GM18507 (cell line): ENCODE results near the gene GCG.

Source experiments
- DNase-seq: peaks from one replicate; pipeline ENCODE4 v3.0.0; 2011; ENCODE audit warnings: low read depth; ENCODE audit not compliant: insufficient read length; ENCODE audit errors: extremely low spot score
- FAIRE-seq: peaks from 2 replicates; lab custom pipeline; 2011; peaks lifted over from hg19 to GRCh38; lab: Jason Lieb, UNC

Gene GCG

GRCh38 chr2:162155093-162155492 is 3.0 kb upstream of the GCG start:
- FAIRE-seq (no peak), DNase-seq (no peak)

DNA sequence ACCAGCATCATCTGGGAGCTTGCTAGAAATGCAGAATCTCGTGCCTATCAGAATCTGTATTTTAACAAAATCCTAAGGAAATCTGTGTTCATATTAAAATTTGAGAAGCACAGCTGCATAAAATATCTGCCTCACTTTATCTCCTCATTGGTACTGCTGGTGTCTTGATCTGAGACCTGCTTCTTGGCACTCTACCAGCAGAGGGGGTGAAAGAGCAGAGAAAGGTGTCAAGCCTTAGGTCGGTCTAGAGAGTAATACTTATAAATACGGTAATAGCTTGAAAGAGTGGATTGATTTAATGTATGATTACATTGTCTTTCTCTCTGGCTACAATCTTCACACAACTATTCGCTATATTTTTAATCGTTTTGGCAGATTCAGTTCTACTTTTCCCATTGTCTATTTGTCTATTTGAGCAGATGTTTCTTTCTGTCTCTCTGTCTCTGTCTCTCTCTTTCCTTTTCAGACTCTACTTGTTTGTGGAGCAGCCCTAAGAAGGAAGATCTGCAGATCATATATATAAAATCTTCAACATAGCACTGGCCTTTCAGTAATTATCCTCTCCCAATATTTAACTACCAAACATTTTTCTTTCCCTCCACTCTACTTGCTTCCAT is 1.7 kb upstream of the GCG start:
- DNase-seq (peak; percentile 8), FAIRE-seq (peak; percentile 75)

DNA sequence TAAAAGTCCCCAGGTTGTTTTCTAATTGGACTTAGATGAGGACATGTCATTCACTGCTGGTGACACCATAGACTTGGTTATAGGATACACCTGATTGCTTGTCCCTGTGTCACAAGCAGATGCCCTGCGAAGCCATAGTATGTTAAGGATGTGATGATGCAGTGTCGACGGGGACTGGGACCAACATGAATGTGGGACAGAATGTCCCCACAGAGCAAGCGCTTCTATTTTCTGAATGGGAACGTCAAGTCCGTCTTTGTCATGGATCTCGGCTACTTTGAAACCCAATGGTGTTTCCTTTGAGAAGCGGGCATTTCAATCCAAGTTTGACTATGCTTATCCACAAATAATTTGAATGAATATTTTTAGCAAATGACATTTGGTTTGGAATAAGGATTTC is 2.1 kb downstream of the GCG start:
- FAIRE-seq = no peak

DNA sequence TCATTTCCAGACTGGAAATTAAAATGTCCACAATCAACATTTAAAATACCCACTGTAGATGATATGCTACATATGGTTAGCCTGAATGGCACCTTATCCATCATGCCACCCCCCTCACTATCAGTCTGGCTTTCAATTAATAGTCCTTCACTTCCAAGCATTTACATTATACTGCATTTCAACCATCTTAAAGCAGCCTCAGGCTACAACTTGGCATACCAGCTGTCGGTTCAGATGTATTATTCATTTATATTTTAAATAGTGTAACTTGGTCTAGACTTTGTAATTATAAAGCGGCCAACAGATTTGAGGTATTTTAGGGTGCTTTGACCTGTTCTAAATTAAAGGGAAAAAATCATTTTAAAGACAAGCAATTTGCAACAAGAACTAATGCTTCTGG is 2.6 kb downstream of the GCG start:
- no peak for FAIRE-seq
- DNase-seq = no peak

More for the DNA sequence above, 2.1 kb downstream of the GCG start:
- DNase-seq = no peak

GRCh38 chr2:162148956-162149355 is 3.1 kb downstream of the GCG start:
- DNase-seq (no peak), FAIRE-seq (no peak)

DNA sequence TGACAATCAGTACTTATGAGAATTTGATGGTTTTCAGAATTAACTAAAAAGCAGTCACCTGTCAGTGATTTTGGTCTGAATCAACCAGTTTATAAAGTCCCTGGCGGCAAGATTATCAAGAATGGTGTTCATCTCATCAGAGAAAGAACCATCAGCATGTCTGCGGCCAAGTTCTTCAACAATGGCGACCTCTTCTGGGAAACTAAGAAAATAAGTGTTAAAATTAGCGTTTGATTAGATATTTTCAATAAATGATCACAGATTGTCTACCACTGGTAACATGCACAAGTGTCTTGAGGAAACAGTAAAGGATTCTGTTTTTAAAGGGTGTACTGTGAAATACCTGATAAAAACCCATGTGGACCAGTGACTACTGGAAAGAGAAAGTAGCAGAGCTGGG is 8.1 kb downstream of the GCG start:
- FAIRE-seq (no peak), DNase-seq (no peak)

GRCh38 chr2:162138310-162138709 is 13.7 kb downstream of the GCG start:
- no peak for DNase-seq
- FAIRE-seq = no peak

DNA sequence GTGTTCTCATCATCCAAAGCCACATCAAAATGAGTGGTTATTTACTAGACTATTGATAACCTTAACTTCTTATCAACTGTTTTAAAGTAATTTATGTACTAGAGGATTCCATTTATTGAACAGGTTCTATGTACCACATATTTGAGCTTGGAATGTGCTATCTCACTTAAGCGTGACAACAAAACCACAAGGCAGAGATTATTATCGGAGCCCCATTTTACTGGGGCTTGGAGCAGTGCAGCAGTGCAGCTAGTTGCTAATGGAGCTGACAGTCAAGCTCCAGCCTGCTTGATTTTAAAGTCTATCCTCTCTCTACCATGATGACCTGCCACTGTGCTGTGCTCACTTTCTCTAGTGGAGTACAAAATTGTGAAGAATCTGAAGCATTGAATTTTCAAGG is 24.6 kb downstream of the GCG start:
- no peak for FAIRE-seq
- DNase-seq = no peak

- FAIRE-seq (no peak), DNase-seq (no peak)
Observed at GRCh38 chr2:162126527-162126926, 25.5 kb downstream of the GCG start.

DNA sequence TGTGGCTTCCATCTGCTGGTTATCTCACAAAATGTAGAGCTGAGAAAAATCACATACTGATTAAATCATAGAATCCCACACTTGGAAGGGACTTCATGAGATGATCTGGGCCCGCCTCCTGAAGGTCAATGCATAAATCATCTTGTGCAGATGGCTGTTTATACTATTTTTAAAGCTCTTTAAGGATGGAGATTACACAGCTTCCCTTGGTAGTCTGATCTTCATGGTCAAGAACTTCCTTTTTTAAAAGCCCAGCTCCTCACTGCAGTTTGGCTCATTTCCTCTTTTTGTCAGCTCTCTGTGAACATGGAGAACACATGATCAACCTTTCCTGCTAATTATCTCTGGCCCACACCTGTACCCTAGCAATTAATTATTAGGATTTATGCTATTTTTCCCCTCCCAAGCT is 25.9 kb downstream of the GCG start:
- FAIRE-seq = peak; percentile 80
- peak; percentile 9 for DNase-seq

DNA sequence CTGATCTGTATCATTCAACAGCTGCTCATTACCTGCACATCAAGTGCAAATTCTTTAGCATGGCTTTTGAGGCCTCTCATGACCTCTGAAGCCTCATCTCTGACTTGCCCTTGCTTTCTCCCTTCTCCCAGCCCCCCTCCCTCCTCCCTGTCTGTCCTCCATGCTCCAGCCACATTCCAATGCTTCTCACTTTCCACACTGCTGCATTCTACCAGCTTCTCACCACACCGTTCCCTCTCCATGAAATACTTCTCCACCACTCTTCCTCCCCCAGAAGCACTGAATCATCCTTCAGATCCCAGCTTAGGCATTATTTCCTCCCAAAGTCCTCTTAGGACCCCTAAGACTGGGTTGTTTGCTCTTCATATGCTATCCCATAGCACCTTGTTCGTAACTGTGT is 26.9 kb downstream of the GCG start:
- FAIRE-seq (no peak), DNase-seq (no peak)

- FAIRE-seq = peak; percentile 80
- peak; percentile 18 for DNase-seq
Observed at GRCh38 chr2:162123806-162124758, 28.0 kb downstream of the GCG start.

GRCh38 chr2:162118166-162119031 is 33.6 kb downstream of the GCG start:
- DNase-seq (no peak), FAIRE-seq (no peak)

DNA sequence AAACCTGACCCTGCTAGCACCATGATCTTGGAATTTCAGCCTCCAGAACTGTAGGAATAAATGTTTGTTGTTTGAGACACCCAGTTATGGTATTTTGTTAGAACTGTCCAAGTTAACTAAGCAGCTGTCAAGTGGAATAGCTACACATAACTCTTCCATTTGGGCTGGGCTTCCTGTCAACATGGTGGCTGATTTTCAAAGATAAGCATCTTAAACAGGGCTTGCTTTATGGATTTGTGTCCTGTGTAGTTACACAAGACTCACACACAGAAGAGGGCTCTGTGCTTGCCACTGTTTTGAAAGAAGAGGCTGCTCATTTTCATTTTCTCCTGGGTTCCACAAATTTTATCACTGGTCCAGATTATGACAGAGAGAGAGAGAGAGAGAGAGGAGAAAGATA is 35.7 kb downstream of the GCG start:
- FAIRE-seq (no peak), DNase-seq (no peak)

GRCh38 chr2:162115076-162115475 is 37.0 kb downstream of the GCG start:
- no peak for DNase-seq
- no peak for FAIRE-seq

GRCh38 chr2:162114271-162114670 is 37.8 kb downstream of the GCG start:
- DNase-seq (no peak), FAIRE-seq (no peak)

- FAIRE-seq (no peak), DNase-seq (no peak)
Observed at GRCh38 chr2:162113776-162114168, 38.3 kb downstream of the GCG start.

GRCh38 chr2:162113088-162113775 is 38.8 kb downstream of the GCG start:
- FAIRE-seq (no peak), DNase-seq (no peak)

GRCh38 chr2:162111958-162112850 is 39.8 kb downstream of the GCG start:
- no peak for DNase-seq
- FAIRE-seq = no peak
